Keratinocyte (primary cell): ENCODE measurements around the gene C2CD3. TPM values are rescaled to one million over a fixed set of nuclear protein-coding genes. Genes with fewer than 3 reads are reported as not detected.

Experiments used
- DNase-seq: peaks from one replicate; pipeline ENCODE4 v3.0.0-alpha.2; 2011; ENCODE audit warnings: low read depth, missing footprints, low spot score
- FAIRE-seq: peaks from 2 replicates; lab custom pipeline; 2011; peaks lifted over from hg19 to GRCh38; lab: Jason Lieb, UNC
- H2AFZ ChIP-seq: 2 replicates; pipeline ENCODE4 v1.6.0; 2012; ENCODE audit warnings: low read length, control low read depth, inconsistent platforms; ENCODE audit not compliant: control insufficient read depth
- H3K27ac ChIP-seq: 2 replicates; pipeline ENCODE4 v1.5.1; 2011; ENCODE audit warnings: low read length; ENCODE audit not compliant: control insufficient read depth, insufficient read depth
- H3K27me3 ChIP-seq: 3 replicates; pipeline ENCODE4 v1.6.0; 2011; ENCODE audit warnings: low read length; ENCODE audit not compliant: control insufficient read depth, insufficient read depth; ENCODE audit errors: extremely low read depth
- H3K36me3 ChIP-seq, 2 experiments: 2 replicates in 1 of 2; 3 replicates in 1 of 2; pipeline ENCODE4 v1.5.1; 2011; ENCODE audit warnings: low read length in 2 of 2, mild to moderate bottlenecking in 1 of 2; ENCODE audit not compliant: control insufficient read depth in 2 of 2, insufficient read depth in 2 of 2; ENCODE audit errors: extremely low read depth in 1 of 2
- H3K4me1 ChIP-seq: 3 replicates; pipeline ENCODE4 v1.5.1; 2011; ENCODE audit warnings: low read length; ENCODE audit not compliant: control insufficient read depth, insufficient read depth; ENCODE audit errors: extremely low read depth
- H3K4me2 ChIP-seq: 3 replicates; pipeline ENCODE4 v1.6.0; 2011; ENCODE audit warnings: low read depth, low read length; ENCODE audit not compliant: control insufficient read depth, insufficient read depth; ENCODE audit errors: extremely low read depth
- H3K4me3 ChIP-seq, 3 experiments: fragments of 200-600 bp in 1 of 3; sonication (generic) in 1 of 3; 2 replicates in 2 of 3; 3 replicates in 1 of 3; pipeline ENCODE4 v1.5.1; 2011 to 2016; ENCODE audit warnings: low read length in 3 of 3, mild to moderate bottlenecking in 3 of 3, control low read depth in 2 of 3, inconsistent platforms in 1 of 3, low read depth in 1 of 3, mixed read lengths in 1 of 3, mixed run types in 1 of 3, moderate library complexity in 1 of 3; ENCODE audit not compliant: control insufficient read depth in 2 of 3, insufficient read depth in 2 of 3; ENCODE audit errors: extremely low read depth in 1 of 3
- H3K79me2 ChIP-seq: 2 replicates; pipeline ENCODE4 v1.6.0; 2012; ENCODE audit warnings: low read length; ENCODE audit not compliant: control insufficient read depth, insufficient read depth
- H3K9ac ChIP-seq: 3 replicates; pipeline ENCODE4 v1.6.0; 2011; ENCODE audit warnings: low read length; ENCODE audit not compliant: control insufficient read depth, insufficient read depth; ENCODE audit errors: extremely low read depth
- H3K9me1 ChIP-seq: 3 replicates; pipeline ENCODE4 v1.6.0; 2011; ENCODE audit warnings: low read length; ENCODE audit not compliant: control insufficient read depth, insufficient read depth; ENCODE audit errors: extremely low read depth
- H3K9me3 ChIP-seq: 2 replicates; pipeline ENCODE4 v1.5.1; 2012; ENCODE audit warnings: low read depth, low read length; ENCODE audit not compliant: control insufficient read depth
- H4K20me1 ChIP-seq: 3 replicates; pipeline ENCODE4 v1.6.0; 2011; ENCODE audit warnings: low read length; ENCODE audit not compliant: control insufficient read depth, insufficient read depth; ENCODE audit errors: extremely low read depth
- EZH2 ChIP-seq: IDR thresholded peaks from one replicate; pipeline ENCODE4 v1.6.1; 2012; ENCODE audit warnings: inconsistent platforms, mild to moderate bottlenecking, low read length, moderate library complexity
- dilution Hi-C: fragments of 300-500 bp; cut with MboI; formaldehyde crosslinking; loops from one replicate; pipeline ENCODE4 v1.7.0; 2020; ENCODE audit warnings: low sequenced_read_pairs; ENCODE audit not compliant: extremely low pct_ligation_motif_present
- polyA plus RNA-seq, 5 experiments: library from polyadenylated mRNA; depleted of rRNA in 3 of 5; stranded (reverse) in 3 of 5; stranded (forward) in 1 of 5; unstranded in 1 of 5; fragments of >200 nt; gene quantifications; 1 replicate in 1 of 5; 2 replicates in 3 of 5; 3 replicates in 1 of 5; pipeline versions ENCODE4 v1.2.1 to v1.2.3, GENCODE V29; 2011 to 2012; ENCODE audit warnings: missing spikeins in 2 of 5, low read depth in 1 of 5, low replicate concordance in 1 of 5
- TF ChIP-seq, protein P1 (sequence below), 3 experiments: IDR thresholded peaks in 1 of 3; conservative IDR thresholded peaks in 1 of 3; optimal IDR thresholded peaks in 1 of 3; 2 replicates in 2 of 3; 3 replicates in 1 of 3; pipeline versions ENCODE3 to v1.5.1; 2011; ENCODE audit warnings: low read length in 3 of 3, mild to moderate bottlenecking in 3 of 3, moderate library complexity in 2 of 3, control low read depth in 1 of 3, inconsistent platforms in 1 of 3; ENCODE audit not compliant: insufficient read depth in 2 of 3; ENCODE audit errors: extremely low read depth in 1 of 3

C2CD3 gene
- polyA plus RNA-seq, 1 donor (not counting 4 experiments of a cell fraction or from before 2014, with no cell fraction given), result 9.8 TPM

DNA sequence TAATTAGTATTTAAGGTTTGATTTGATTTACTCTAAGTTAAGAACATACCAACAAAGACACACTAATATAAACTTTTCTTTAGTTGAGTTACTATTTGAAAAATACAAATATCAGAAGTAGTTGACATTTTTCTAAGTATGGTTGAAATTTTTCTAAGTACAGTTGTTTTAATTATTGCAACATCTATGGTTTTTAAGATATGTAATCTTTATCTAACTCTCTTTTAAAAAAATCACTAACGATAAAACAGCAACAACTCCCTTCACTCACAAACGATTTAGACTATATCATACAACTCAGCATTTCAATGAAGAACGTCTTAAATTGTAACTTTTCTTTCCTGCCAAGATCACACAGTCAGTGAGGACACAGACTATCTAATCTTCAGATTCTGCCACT, 2.0 kb downstream of the C2CD3 start:
- no peak for FAIRE-seq
- peaks cover 0 to 8% of the 10 kb centered on the region in 2 experiments for H3K36me3 ChIP-seq
- H3K9ac ChIP-seq, result no peak overlapping the region
- H3K79me2 ChIP-seq, result peaks cover 39% of the 10 kb centered on the region
- peaks cover 15% of the 10 kb centered on the region for H3K4me1 ChIP-seq
- no peaks in the 10 kb centered on the region for H3K9me3 ChIP-seq
- no peak overlapping the region for H3K27ac ChIP-seq
- H3K27me3 ChIP-seq, result no peaks in the 10 kb centered on the region
- TF ChIP-seq, protein P1, sequence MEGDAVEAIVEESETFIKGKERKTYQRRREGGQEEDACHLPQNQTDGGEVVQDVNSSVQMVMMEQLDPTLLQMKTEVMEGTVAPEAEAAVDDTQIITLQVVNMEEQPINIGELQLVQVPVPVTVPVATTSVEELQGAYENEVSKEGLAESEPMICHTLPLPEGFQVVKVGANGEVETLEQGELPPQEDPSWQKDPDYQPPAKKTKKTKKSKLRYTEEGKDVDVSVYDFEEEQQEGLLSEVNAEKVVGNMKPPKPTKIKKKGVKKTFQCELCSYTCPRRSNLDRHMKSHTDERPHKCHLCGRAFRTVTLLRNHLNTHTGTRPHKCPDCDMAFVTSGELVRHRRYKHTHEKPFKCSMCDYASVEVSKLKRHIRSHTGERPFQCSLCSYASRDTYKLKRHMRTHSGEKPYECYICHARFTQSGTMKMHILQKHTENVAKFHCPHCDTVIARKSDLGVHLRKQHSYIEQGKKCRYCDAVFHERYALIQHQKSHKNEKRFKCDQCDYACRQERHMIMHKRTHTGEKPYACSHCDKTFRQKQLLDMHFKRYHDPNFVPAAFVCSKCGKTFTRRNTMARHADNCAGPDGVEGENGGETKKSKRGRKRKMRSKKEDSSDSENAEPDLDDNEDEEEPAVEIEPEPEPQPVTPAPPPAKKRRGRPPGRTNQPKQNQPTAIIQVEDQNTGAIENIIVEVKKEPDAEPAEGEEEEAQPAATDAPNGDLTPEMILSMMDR (optimal IDR thresholded peaks at IDR 0.05 in 1 of 3, IDR thresholded peaks at IDR 0.05 in 1 of 3, conservative IDR thresholded peaks at IDR 0.05 in 1 of 3; ENCODE audit: extremely low read depth in 1 of 3, insufficient read depth in 2 of 3, low read length in 3 of 3), result no peak
- no peak for TF ChIP-seq EZH2
- H4K20me1 ChIP-seq, result no peaks in the 10 kb centered on the region
- no peak for DNase-seq
- no peak overlapping the region for H2AFZ ChIP-seq
- peak overlapping the region; percentile 98 for H3K4me2 ChIP-seq
- H3K4me3 ChIP-seq, result no peak overlapping the region
- dilution Hi-C loops, result no loop called here
- H3K9me1 ChIP-seq, result no peaks in the 10 kb centered on the region

DNA sequence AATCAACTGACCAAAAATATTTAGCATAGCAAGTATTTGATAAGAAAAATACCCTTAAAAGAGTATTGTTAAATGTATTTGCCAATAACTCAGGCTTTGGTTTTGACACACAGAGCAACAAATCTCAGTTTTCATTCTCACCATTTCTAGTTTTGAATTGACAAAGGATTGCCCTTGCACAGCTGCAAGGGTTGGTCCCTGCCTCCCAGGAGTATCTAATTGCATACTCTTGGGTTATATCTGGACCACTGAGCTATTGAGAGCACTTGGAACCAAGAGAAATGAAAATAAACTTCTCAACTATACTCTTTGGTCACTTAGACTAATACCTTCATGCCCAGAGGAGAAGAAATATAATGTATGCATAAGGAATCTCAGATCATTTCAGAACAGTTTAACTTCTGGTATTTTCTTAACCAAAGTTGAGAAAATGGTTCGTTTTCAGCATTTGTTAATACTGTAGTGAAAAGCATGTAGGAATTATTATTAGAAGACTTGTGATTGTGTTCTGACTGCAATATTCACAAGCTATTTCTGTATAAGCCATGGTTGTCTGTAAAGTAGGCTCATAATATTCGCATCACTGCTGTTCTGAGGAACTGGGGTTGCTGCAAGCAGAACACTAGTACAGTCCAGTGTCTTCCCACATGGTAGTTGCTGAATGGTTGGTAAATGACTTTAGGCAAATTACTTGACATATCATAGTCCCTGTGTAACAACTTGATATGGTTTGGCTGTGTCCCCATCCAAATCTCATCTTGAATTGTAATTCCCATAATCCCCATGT, 7.9 kb downstream of the C2CD3 start:
- Histone ChIP-seq H3K4me3 (no peak overlapping the region), H3K9me3 (no peaks in the 10 kb centered on the region), H3K27ac (no peak overlapping the region), H3K9ac (no peak overlapping the region), H4K20me1 (no peaks in the 10 kb centered on the region), H2AFZ (no peak overlapping the region), H3K9me1 (no peaks in the 10 kb centered on the region), H3K27me3 (no peaks in the 10 kb centered on the region), H3K36me3 (peaks cover 0 to 8% of the 10 kb centered on the region in 2 experiments), H3K4me2 (no peak overlapping the region), H3K79me2 (peaks cover 5% of the 10 kb centered on the region), H3K4me1 (peaks cover 3% of the 10 kb centered on the region)
- dilution Hi-C loops, result no loop called here
- FAIRE-seq (no peak), DNase-seq (no peak)
- no peak for TF ChIP-seq EZH2
- TF ChIP-seq, protein P1 (optimal IDR thresholded peaks at IDR 0.05 in 1 of 3, IDR thresholded peaks at IDR 0.05 in 1 of 3, conservative IDR thresholded peaks at IDR 0.05 in 1 of 3; ENCODE audit: extremely low read depth in 1 of 3, insufficient read depth in 2 of 3, low read length in 3 of 3), result no peak
